Pancreas (tissue), 10 donors: ENCODE measurements around the gene ANKRD44. TPM values are rescaled to one million over a fixed set of nuclear protein-coding genes. Genes with fewer than 3 reads are reported as not detected.
"Not testable (repeated sequence)": the region's sequence is repeated elsewhere in the genome, so short reads cannot be mapped to it uniquely, and the experiment has no call there.

Experiments used
- ATAC-seq, 4 donors: fragments of 200-7000 bp; cut with Tn5 transposase; one replicate each; pipeline versions ENCODE4 v1.8.0 to v1.9.1; 2020; ENCODE audit warnings: mild to moderate bottlenecking in 4 of 4, moderate library complexity in 4 of 4
- DNase-seq, 6 donors: peaks; one replicate each; pipeline ENCODE4 v3.0.0-alpha.2; 2020
- FAIRE-seq: peaks from 2 replicates; lab custom pipeline; 2012; peaks lifted over from hg19 to GRCh38; lab: Jason Lieb, UNC
- H3K27ac ChIP-seq, 4 donors: fragments of 200-600 bp; sonication (generic); 1 replicate in 3 of 4; 2 replicates in 1 of 4; pipeline versions ENCODE4 v1.5.0 to v1.8.0; 2020
- H3K27me3 ChIP-seq, 4 donors: fragments of 200-600 bp; one replicate each; pipeline ENCODE4 v1.8.0; 2021
- H3K36me3 ChIP-seq, 3 donors: fragments of 200-600 bp; sonication (generic) in 1 of 3; one replicate each; pipeline versions ENCODE4 v1.5.0 to v1.8.0; 2020 to 2021
- H3K4me1 ChIP-seq, 3 donors: fragments of 200-600 bp; one replicate each; pipeline ENCODE4 v1.8.0; 2021
- H3K4me3 ChIP-seq, 4 donors: fragments of 200-600 bp; sonication (generic) in 2 of 4; one replicate each; pipeline versions ENCODE4 v1.5.0 to v1.8.0; 2020 to 2021
- H3K9me3 ChIP-seq, 4 donors: fragments of 200-600 bp; one replicate each; pipeline ENCODE4 v1.8.0; 2021
- WGBS, 2 donors: extraction: QIAGEN DNeasy Blood & Tissue Kit; methylation state at CpG; one replicate each; pipeline ENCODE4 v1.1.7; 2013; 5-methylcytosine and 5-hydroxymethylcytosine counted together
- intact Hi-C, 3 donors: fragments of 100-400 bp; cut with DNase I; formaldehyde crosslinking; loops; one replicate each; pipeline versions ENCODE4 v1.11.1 to v1.14.2; 2022
- polyA plus RNA-seq, 2 donors: library from polyadenylated mRNA; stranded (reverse); fragments of 200-250 nt; gene quantifications; one replicate each; pipeline ENCODE4 v1.2.3, GENCODE V29; 2013
- total RNA-seq, 6 donors: library from RNA; stranded (reverse); fragmentation: NEBNext Ultra II Directional in 4 of 6; extraction: Animal tissue kit (Norgen Biotek cat#: 25700) in 4 of 6; gene quantifications; one replicate each; pipeline versions ENCODE4 v1.2.1 to v1.2.4, GENCODE V29; 2021 to 2023
- TF ChIP-seq, protein P1 (sequence below), 4 donors: fragments of 200-600 bp; sonication (generic) in 3 of 4; IDR thresholded peaks; one replicate each; pipeline versions ENCODE4 v1.5.0 to v1.8.0; 2021; ENCODE audit warnings: antibody characterized with exemption in 4 of 4
- donor health status: healthy with polysubstance abuse.
- donor health status: DM: no; HTN: no; CAD: no; lungs with moderate emphysema.
- donor health status: DM: no; HTN: no; CAD: no.
- donor health status: control.
- donor health status: control.
- donor health status: Bipolar disorder and iron deficiency.
- donor health status: DM: yes; HTN: yes; CAD: no.
- donor health status: DM: no; HTN: no; CAD: no.
- donor health status: DM: no; HTN: no; CAD: no.
- donor health status: DM: yes; HTN: yes; CAD: no.

ANKRD44 gene
- total and polyA plus RNA-seq, 8 donors, result 1.9 to 12.5 (median 7.7) TPM

DNA sequence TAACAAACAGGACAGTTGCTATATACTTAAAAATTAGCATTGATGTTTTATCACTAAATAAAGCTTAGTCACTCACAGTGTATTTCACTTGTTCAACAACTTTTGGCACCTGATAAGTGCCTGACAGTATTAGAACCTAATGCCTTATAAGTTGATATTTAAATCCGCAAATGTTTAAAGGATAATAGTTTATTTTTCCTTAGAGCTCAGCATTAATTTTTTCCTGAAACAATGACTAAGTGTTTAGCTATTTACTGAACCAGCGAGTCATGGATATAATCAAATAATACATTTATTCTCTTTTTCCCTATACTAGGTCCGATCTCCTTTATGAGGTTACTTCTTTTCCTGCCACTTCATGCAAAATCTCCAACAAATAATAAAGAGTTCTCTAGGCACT, 238.0 kb downstream of the ANKRD44 start:
- 88 to 94% methylated on average over 3 of the region's 3 CpGs for WGBS, 2 donors
- TF ChIP-seq, protein P1, sequence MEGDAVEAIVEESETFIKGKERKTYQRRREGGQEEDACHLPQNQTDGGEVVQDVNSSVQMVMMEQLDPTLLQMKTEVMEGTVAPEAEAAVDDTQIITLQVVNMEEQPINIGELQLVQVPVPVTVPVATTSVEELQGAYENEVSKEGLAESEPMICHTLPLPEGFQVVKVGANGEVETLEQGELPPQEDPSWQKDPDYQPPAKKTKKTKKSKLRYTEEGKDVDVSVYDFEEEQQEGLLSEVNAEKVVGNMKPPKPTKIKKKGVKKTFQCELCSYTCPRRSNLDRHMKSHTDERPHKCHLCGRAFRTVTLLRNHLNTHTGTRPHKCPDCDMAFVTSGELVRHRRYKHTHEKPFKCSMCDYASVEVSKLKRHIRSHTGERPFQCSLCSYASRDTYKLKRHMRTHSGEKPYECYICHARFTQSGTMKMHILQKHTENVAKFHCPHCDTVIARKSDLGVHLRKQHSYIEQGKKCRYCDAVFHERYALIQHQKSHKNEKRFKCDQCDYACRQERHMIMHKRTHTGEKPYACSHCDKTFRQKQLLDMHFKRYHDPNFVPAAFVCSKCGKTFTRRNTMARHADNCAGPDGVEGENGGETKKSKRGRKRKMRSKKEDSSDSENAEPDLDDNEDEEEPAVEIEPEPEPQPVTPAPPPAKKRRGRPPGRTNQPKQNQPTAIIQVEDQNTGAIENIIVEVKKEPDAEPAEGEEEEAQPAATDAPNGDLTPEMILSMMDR (IDR thresholded peaks at IDR 0.05), result no peak
- H3K4me3 ChIP-seq, result no peak overlapping the region
- H3K36me3 ChIP-seq, result no peaks in the 10 kb centered on the region
- FAIRE-seq (no peak), DNase-seq (no peak), ATAC-seq (no peak)
- intact Hi-C loops, result no loop called here
- no peak overlapping the region for H3K27ac ChIP-seq
- H3K27me3 ChIP-seq, result no peaks in the 10 kb centered on the region
- no peaks in the 10 kb centered on the region for H3K4me1 ChIP-seq
- no peaks in the 10 kb centered on the region for H3K9me3 ChIP-seq

DNA sequence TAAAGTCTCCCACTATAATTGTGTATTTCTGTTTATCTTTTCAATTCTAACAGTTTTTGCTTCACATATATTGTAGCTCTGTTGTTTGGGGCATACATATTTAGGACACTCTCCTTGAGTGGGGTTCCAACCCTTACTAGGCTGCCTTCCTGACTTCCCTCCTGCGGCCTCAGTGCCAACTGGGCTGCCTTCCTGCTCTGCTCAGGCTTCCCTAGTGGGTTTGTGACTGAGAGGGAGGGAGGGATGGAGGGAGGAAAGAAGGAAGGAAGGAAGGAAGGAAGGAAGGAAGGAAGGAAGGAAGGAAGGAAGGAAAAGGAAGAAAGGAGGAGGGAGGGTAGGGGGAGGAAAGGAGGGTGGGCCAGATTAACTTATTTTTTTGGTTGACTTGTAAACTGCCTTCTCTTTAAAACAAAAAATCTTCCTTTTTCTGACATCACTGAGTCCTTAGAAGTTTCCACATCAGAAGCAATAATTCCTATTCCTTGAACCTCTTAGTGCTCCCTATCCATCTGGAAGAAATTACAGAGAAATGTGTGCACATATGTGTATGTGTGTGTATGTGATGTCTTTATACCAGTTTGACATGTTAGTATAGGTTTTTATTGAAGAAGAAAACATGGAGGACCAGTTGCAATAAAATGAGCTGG, 238.7 kb downstream of the ANKRD44 start:
- Histone ChIP-seq H3K36me3 (no peaks in the 10 kb centered on the region), H3K4me1 (no peaks in the 10 kb centered on the region), H3K9me3 (no peaks in the 10 kb centered on the region), H3K27ac (no peak overlapping the region), H3K27me3 (no peaks in the 10 kb centered on the region), H3K4me3 (no peak overlapping the region)
- intact Hi-C loops, result no loop called here
- FAIRE-seq, result no peak
- TF ChIP-seq, protein P1 (IDR thresholded peaks at IDR 0.05), result no peak
- ATAC-seq, result no peak
- WGBS, 2 donors, result 88 to 92% methylated on average over 1 of the region's 1 CpG
- DNase-seq, result no peak

DNA sequence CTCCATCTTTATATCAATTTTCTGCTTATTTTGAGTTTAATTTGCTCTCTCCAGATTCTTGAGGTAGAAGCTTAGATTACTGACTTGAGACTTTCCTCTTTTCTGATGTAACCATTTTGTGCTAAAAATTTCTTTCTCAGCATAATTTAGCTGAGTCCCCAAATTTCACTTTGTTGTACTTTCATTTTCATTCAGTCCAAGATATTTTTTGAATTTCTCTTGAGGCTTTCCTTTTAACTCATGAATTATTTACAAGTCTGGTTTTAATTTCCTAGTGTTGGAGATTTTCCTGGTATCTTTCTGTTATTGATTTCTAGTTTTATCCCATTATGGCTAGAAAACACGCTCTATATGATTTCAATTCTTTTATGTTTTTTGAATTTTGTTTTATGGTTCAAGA, 239.4 kb downstream of the ANKRD44 start:
- Histone ChIP-seq H3K4me1 (no peaks in the 10 kb centered on the region), H3K4me3 (no peak overlapping the region), H3K27ac (no peak overlapping the region), H3K36me3 (no peaks in the 10 kb centered on the region), H3K9me3 (no peaks in the 10 kb centered on the region), H3K27me3 (no peaks in the 10 kb centered on the region)
- intact Hi-C loops, result no loop called here
- no peak for ATAC-seq
- WGBS, 2 donors, result 86 to 96% methylated on average over 1 of the region's 1 CpG
- FAIRE-seq, result no peak
- DNase-seq, result no peak
- TF ChIP-seq, protein P1 (IDR thresholded peaks at IDR 0.05), result no peak

DNA sequence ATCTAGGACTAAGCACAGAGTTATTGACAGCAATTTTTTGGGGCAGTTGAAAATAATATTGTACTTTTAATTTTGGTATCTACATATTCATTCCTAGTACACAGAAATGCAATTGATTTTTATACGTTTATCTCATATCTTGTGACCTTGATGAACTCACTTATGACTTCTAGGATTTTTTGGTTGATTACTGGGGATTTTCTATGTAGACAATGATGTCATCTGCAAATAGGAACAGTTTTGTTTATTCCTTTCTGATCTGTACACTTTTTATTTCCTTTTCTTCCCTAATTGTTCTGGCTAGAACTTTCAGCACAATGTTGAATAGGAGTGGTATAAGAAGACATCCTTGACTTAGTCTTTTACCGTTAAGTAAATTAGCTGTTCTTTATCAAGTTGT, 240.6 kb downstream of the ANKRD44 start:
- Histone ChIP-seq H3K27ac (no peak overlapping the region), H3K9me3 (no peaks in the 10 kb centered on the region), H3K4me1 (no peaks in the 10 kb centered on the region), H3K36me3 (no peaks in the 10 kb centered on the region), H3K27me3 (no peaks in the 10 kb centered on the region), H3K4me3 (no peak overlapping the region)
- FAIRE-seq, result no peak
- TF ChIP-seq, protein P1 (IDR thresholded peaks at IDR 0.05), result no peak
- intact Hi-C loops, result no loop called here
- DNase-seq, result no peak
- 50 to 51% methylated on average over 2 of the region's 2 CpGs for WGBS, 2 donors
- ATAC-seq, result no peak

DNA sequence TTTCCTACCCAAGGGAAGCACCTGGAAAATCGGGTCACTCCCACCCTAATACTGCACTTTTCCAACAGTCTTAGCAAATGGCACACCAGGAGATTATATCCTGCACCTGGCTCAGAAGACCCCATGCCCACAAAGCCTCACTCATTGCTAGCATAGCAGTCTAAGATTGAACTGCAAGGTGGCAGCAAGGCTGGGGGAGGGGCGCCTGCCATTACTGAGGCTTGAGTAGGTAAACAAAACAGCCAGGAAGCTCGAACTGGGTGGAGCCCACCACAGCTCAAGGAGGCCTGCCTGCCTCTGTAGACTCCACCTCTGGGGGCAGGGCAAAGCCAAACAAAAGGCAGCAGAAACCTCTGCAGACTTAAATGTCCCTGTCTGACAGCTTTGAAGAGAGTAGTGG, 248.0 kb downstream of the ANKRD44 start:
- not testable (repeated sequence) for DNase-seq

More for the DNA sequence above, 248.0 kb downstream of the ANKRD44 start:
- FAIRE-seq, intact Hi-C loops, H3K27me3 ChIP-seq, H3K4me1 ChIP-seq, ATAC-seq, H3K9me3 ChIP-seq, H3K36me3 ChIP-seq, H3K4me3 ChIP-seq, H3K27ac ChIP-seq: not testable (repeated sequence)
- 86 to 91% methylated on average over 3 of the region's 3 CpGs for WGBS, 2 donors
